ENCODE data around the gene FUT6.
"Not testable (repeated sequence)": the region's sequence is repeated elsewhere in the genome, so short reads cannot be mapped to it uniquely, and the experiment has no call there.

Gene FUT6

GRCh38 chr19:5857203-5858081 is 17.9 kb upstream of the FUT6 start:
- no peak for DNase-seq (ENCODE audit: low read depth)

GRCh38 chr19:5855151-5855550 is 15.6 kb upstream of the FUT6 start:
- DNase-seq (ENCODE audit: low read depth): not testable (repeated sequence)

GRCh38 chr19:5854121-5854520 is 14.6 kb upstream of the FUT6 start:
- DNase-seq (ENCODE audit: low read depth): not testable (repeated sequence)

GRCh38 chr19:5851302-5851701 is 11.8 kb upstream of the FUT6 start, which contains the start of gene FUT3:
Gene FUT3 (minus strand): TSS chr19:5851449.
- DNase-seq (ENCODE audit: low read depth): no peak

- DNase-seq (ENCODE audit: low read depth): no peak
These were observed 11.3 kb upstream of the FUT6 start for GRCh38 chr19:5850743-5851293.

- no peak for DNase-seq (ENCODE audit: low read depth)
These were observed 10.7 kb upstream of the FUT6 start for GRCh38 chr19:5850189-5850588.

- not testable (repeated sequence) for DNase-seq (ENCODE audit: low read depth)
These were observed 9.1 kb upstream of the FUT6 start for GRCh38 chr19:5848621-5849020.

GRCh38 chr19:5847846-5848245 is 8.3 kb upstream of the FUT6 start:
- not testable (repeated sequence) for DNase-seq (ENCODE audit: low read depth)

- DNase-seq (ENCODE audit: low read depth): no peak
These were observed 5.2 kb upstream of the FUT6 start for GRCh38 chr19:5844456-5845433.

GRCh38 chr19:5843295-5843927 is 3.9 kb upstream of the FUT6 start:
- DNase-seq (ENCODE audit: low read depth): no peak

- DNase-seq (ENCODE audit: low read depth): not testable (repeated sequence)
These were observed 2.2 kb upstream of the FUT6 start for GRCh38 chr19:5841735-5842111.

- DNase-seq (ENCODE audit: low read depth): no peak
These were observed 993 bp downstream of the FUT6 start for GRCh38 chr19:5838353-5839064.

- DNase-seq (ENCODE audit: low read depth): no peak
These were observed 1.6 kb downstream of the FUT6 start for GRCh38 chr19:5837761-5838352.

- no peak for DNase-seq (ENCODE audit: low read depth)
These were observed 6.8 kb downstream of the FUT6 start for GRCh38 chr19:5832527-5833216.

GRCh38 chr19:5832061-5832460 is 7.4 kb downstream of the FUT6 start:
- no peak for DNase-seq (ENCODE audit: low read depth)

- DNase-seq (ENCODE audit: low read depth): no peak
These were observed 8.3 kb downstream of the FUT6 start for GRCh38 chr19:5831159-5831558.

GRCh38 chr19:5829567-5830310 is 9.8 kb downstream of the FUT6 start:
- DNase-seq (ENCODE audit: low read depth): no peak

GRCh38 chr19:5828661-5829566 is 10.6 kb downstream of the FUT6 start:
- no peak for DNase-seq (ENCODE audit: low read depth)
